Tibial artery (tissue), 4 donors: ENCODE measurements around the gene CYP24A1.

ENCODE experiments used
- DNase-seq, 2 donors: peaks; one replicate each; pipeline ENCODE4 v3.0.0-alpha.2; 2019
- H3K27ac ChIP-seq, 2 donors: fragments of 200-600 bp; sonication (generic) in 1 of 2; 1 replicate in 1 of 2; 2 replicates in 1 of 2; pipeline ENCODE4 v1.5.1; 2018 to 2019; ENCODE audit warnings: mild to moderate bottlenecking in 1 of 2
- H3K27me3 ChIP-seq, 2 donors: fragments of 200-600 bp; sonication (generic) in 1 of 2; one replicate each; pipeline versions ENCODE4 v1.5.1 to v1.6.0; 2016 to 2019
- H3K36me3 ChIP-seq, 3 donors: fragments of 200-600 bp; sonication (generic) in 2 of 3; one replicate each; pipeline ENCODE4 v1.5.1; 2016 to 2019; ENCODE audit warnings: mild to moderate bottlenecking in 2 of 3
- H3K4me1 ChIP-seq, 4 donors: fragments of 200-600 bp; sonication (generic) in 2 of 4; 1 replicate in 3 of 4; 2 replicates in 1 of 4; pipeline ENCODE4 v1.5.1; 2016 to 2019
- H3K4me3 ChIP-seq, 2 donors: fragments of 200-600 bp; sonication (generic) in 1 of 2; 1 replicate in 1 of 2; 2 replicates in 1 of 2; pipeline ENCODE4 v1.5.1; 2018 to 2019; ENCODE audit warnings: mild to moderate bottlenecking in 2 of 2
- H3K9me3 ChIP-seq, 3 donors: fragments of 200-600 bp; sonication (generic) in 1 of 3; one replicate each; pipeline ENCODE4 v1.5.1; 2016 to 2019
- CTCF ChIP-seq, 2 experiments: fragments of 200-600 bp in 1 of 2; fragments of 450-650 bp in 1 of 2; IDR thresholded peaks; one replicate each; pipeline ENCODE4 v1.5.1; 2017 to 2019; ENCODE audit warnings: antibody characterized with exemption in 2 of 2, mild to moderate bottlenecking in 1 of 2, moderate library complexity in 1 of 2
- intact Hi-C: fragments of 100-400 bp; cut with DNase I; formaldehyde crosslinking; loops from one replicate; pipeline ENCODE4 v1.15.0; 2023; ENCODE audit warnings: low total_unique reads

CYP24A1 gene

GRCh38 chr20:54173653-54174456 is at the start of gene CYP24A1:
Gene CYP24A1, minus strand, starts transcription at chr20:54173986. Its CDS starts 407 bp downstream, at chr20:54173579.
- DNase-seq: no peak
- Histone ChIP-seq H3K4me3 (no peak within 1 kb of the TSS), H3K27me3 (peaks cover 0 to 71% of the 10 kb centered on the region in 2 donors), H3K36me3 (no peaks in the 10 kb centered on the region), H3K4me1 (peaks cover 0 to 21% (median 12%) of the 10 kb centered on the region in 4 donors), H3K9me3 (no peaks in the 10 kb centered on the region), H3K27ac (no peak within 1 kb of the TSS)
- TF ChIP-seq CTCF (IDR thresholded peaks at IDR 0.05): no peak
- intact Hi-C loops: no loop called here

GRCh38 chr20:54223285-54223684 is 49.5 kb upstream of the CYP24A1 start:
- TF ChIP-seq CTCF (IDR thresholded peaks at IDR 0.05): no peak
- DNase-seq: no peak
- intact Hi-C loops: no loop called here

GRCh38 chr20:54221996-54222890 is 48.5 kb upstream of the CYP24A1 start:
- Histone ChIP-seq H3K4me3 (no peak overlapping the region), H3K9me3 (no peaks in the 10 kb centered on the region), H3K27me3 (no peaks in the 10 kb centered on the region), H3K36me3 (peaks cover 0 to 14% (median under 1%) of the 10 kb centered on the region in 3 donors), H3K27ac (no peak overlapping the region), H3K4me1 (peaks cover 0 to 13% (median 8%) of the 10 kb centered on the region in 4 donors)
- intact Hi-C loops: no loop called here
- TF ChIP-seq CTCF (IDR thresholded peaks at IDR 0.05): no peak
- no peak for DNase-seq

More at GRCh38 chr20:54223285-54223684, 49.5 kb upstream of the CYP24A1 start:
- H3K36me3 ChIP-seq: peaks cover 0 to 8% (median 0%) of the 10 kb centered on the region in 3 donors
- H3K4me3 ChIP-seq: no peak overlapping the region
- H3K27ac ChIP-seq: no peak overlapping the region
- H3K4me1 ChIP-seq: peaks cover 0 to 13% (median 8%) of the 10 kb centered on the region in 4 donors
- H3K9me3 ChIP-seq: no peaks in the 10 kb centered on the region
- no peaks in the 10 kb centered on the region for H3K27me3 ChIP-seq

GRCh38 chr20:54221353-54221752 is 47.6 kb upstream of the CYP24A1 start:
- H3K4me3 ChIP-seq: no peak overlapping the region
- no peaks in the 10 kb centered on the region for H3K9me3 ChIP-seq
- H3K27me3 ChIP-seq: no peaks in the 10 kb centered on the region
- DNase-seq: no peak
- TF ChIP-seq CTCF (IDR thresholded peaks at IDR 0.05): no peak
- H3K4me1 ChIP-seq: peaks cover 0 to 13% (median 8%) of the 10 kb centered on the region in 4 donors
- peaks cover 6 to 22% (median 6%) of the 10 kb centered on the region in 3 donors for H3K36me3 ChIP-seq
- intact Hi-C loops: no loop called here
- no peak overlapping the region for H3K27ac ChIP-seq

DNA sequence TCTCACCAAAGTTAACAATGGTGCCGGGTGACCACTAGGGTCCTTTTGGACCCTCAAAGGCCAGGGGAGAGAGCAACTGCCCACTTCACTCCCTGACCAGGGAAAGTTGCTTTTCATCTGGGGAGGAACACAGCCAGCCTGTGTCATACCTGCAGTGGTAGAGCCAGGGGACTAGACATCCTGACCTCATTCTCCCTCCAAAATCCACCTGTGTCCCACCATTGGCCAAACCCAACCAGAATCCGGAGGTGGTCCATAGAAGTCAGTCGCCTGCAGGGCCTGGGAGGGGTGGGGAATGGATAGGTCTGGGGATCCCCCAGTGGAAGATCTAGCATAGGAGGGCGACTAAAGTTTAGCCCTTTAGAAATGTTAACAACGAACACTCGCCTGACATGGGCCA is 46.9 kb upstream of the CYP24A1 start:
- no peaks in the 10 kb centered on the region for H3K9me3 ChIP-seq
- no peak overlapping the region for H3K27ac ChIP-seq
- H3K27me3 ChIP-seq: no peaks in the 10 kb centered on the region
- no peak for DNase-seq
- H3K36me3 ChIP-seq: peaks cover 6 to 22% (median 9%) of the 10 kb centered on the region in 3 donors
- no peak overlapping the region for H3K4me3 ChIP-seq
- TF ChIP-seq CTCF (IDR thresholded peaks at IDR 0.05): no peak
- peaks cover 0 to 13% (median 8%) of the 10 kb centered on the region in 4 donors for H3K4me1 ChIP-seq
- intact Hi-C loops: no loop called here
